GM21515 (cell line): ENCODE results near the gene SEMA3B.
"Not testable (repeated sequence)": the region's sequence is repeated elsewhere in the genome, so short reads cannot be mapped to it uniquely, and the experiment has no call there.

ENCODE experiments used
- ATAC-seq: cut with Tn5 transposase; IDR thresholded peaks from one replicate; pipeline ENCODE4 v1.9.1; 2021; ENCODE audit not compliant: unreplicated experiment

Gene SEMA3B

GRCh38 chr3:50271314-50271936 is 2.5 kb downstream of the SEMA3B start:
- ATAC-seq: no peak

GRCh38 chr3:50272538-50272910 is 3.6 kb downstream of the SEMA3B start:
- not testable (repeated sequence) for ATAC-seq

- peak; percentile 74 for ATAC-seq
These were observed 4.2 kb downstream of the SEMA3B start for GRCh38 chr3:50272911-50273688.

- no peak for ATAC-seq
These were observed 4.7 kb downstream of the SEMA3B start for GRCh38 chr3:50273689-50274065.

GRCh38 chr3:50274371-50275104 is 5.6 kb downstream of the SEMA3B start:
- ATAC-seq: no peak

GRCh38 chr3:50275141-50275995 is 6.4 kb downstream of the SEMA3B start:
- no peak for ATAC-seq

- no peak for ATAC-seq
These were observed 7.2 kb downstream of the SEMA3B start for GRCh38 chr3:50275996-50276761.

- no peak for ATAC-seq
These were observed 7.8 kb downstream of the SEMA3B start for GRCh38 chr3:50276762-50277101.

- no peak for ATAC-seq
These were observed 9.4 kb downstream of the SEMA3B start for GRCh38 chr3:50278123-50278879.

GRCh38 chr3:50278880-50279224 is 9.9 kb downstream of the SEMA3B start, which contains the start of gene LSMEM2:
LSMEM2 (plus strand) TSS chr3:50279087; CDS start chr3:50279114, 27 bp downstream.
- ATAC-seq: no peak

- ATAC-seq: no peak
These were observed 10.5 kb downstream of the SEMA3B start for GRCh38 chr3:50279255-50280016.

- not testable (repeated sequence) for ATAC-seq
These were observed 15.2 kb downstream of the SEMA3B start for GRCh38 chr3:50284121-50284520.

- ATAC-seq: no peak
These were observed 17.6 kb downstream of the SEMA3B start for GRCh38 chr3:50286322-50287227.

GRCh38 chr3:50287262-50287661 is 18.3 kb downstream of the SEMA3B start:
- no peak for ATAC-seq

GRCh38 chr3:50288387-50289007 is 19.6 kb downstream of the SEMA3B start:
- no peak for ATAC-seq

- ATAC-seq: no peak
These were observed 20.2 kb downstream of the SEMA3B start for GRCh38 chr3:50289130-50289529.

GRCh38 chr3:50290161-50290641 is 21.3 kb downstream of the SEMA3B start:
- ATAC-seq: no peak
